GM18517 (cell line): ENCODE measurements around the gene MTHFSD.

ENCODE experiments used
- ATAC-seq: cut with Tn5 transposase; IDR thresholded peaks from one replicate; pipeline ENCODE4 v1.9.1; 2021; ENCODE audit warnings: mild to moderate bottlenecking, moderate library complexity; ENCODE audit not compliant: unreplicated experiment

MTHFSD gene

GRCh38 chr16:86531191-86531545, 23.9 kb downstream of the MTHFSD start:
- no peak for ATAC-seq

GRCh38 chr16:86530251-86531190, 24.5 kb downstream of the MTHFSD start:
- no peak for ATAC-seq

GRCh38 chr16:86529160-86529559, 25.9 kb downstream of the MTHFSD start:
- no peak for ATAC-seq

GRCh38 chr16:86528061-86528929, 26.7 kb downstream of the MTHFSD start:
- ATAC-seq = no peak

GRCh38 chr16:86527366-86527765, 27.7 kb downstream of the MTHFSD start:
- no peak for ATAC-seq

GRCh38 chr16:86525696-86526095, 29.3 kb downstream of the MTHFSD start:
- ATAC-seq = no peak

- no peak for ATAC-seq
Observed at GRCh38 chr16:86524029-86524428, 31.0 kb downstream of the MTHFSD start.

- ATAC-seq = no peak
Observed at GRCh38 chr16:86523166-86523740, 31.8 kb downstream of the MTHFSD start.

GRCh38 chr16:86522634-86523033, 32.4 kb downstream of the MTHFSD start:
- ATAC-seq = no peak

GRCh38 chr16:86521236-86522197, 33.5 kb downstream of the MTHFSD start:
- ATAC-seq = no peak

- no peak for ATAC-seq
Observed at GRCh38 chr16:86520317-86521210, 34.5 kb downstream of the MTHFSD start.

GRCh38 chr16:86519649-86520316, 35.3 kb downstream of the MTHFSD start:
- ATAC-seq = no peak

GRCh38 chr16:86519007-86519648, 35.9 kb downstream of the MTHFSD start:
- no peak for ATAC-seq

GRCh38 chr16:86517652-86518258, 37.3 kb downstream of the MTHFSD start:
- ATAC-seq = no peak

- no peak for ATAC-seq
Observed at GRCh38 chr16:86517033-86517432, 38.0 kb downstream of the MTHFSD start.

GRCh38 chr16:86516623-86517003, 38.4 kb downstream of the MTHFSD start:
- no peak for ATAC-seq

GRCh38 chr16:86515777-86516622, 39.0 kb downstream of the MTHFSD start:
- ATAC-seq = no peak
